HepG2 (cell line): ENCODE data around the gene GAL3ST2. TPM values are rescaled to one million over a fixed set of nuclear protein-coding genes. Genes with fewer than 3 reads are reported as not detected.

ENCODE experiments used
- ATAC-seq: fragments of 200-7000 bp; cut with Tn5 transposase; 3 replicates; pipeline ENCODE4 v1.9.1; 2020; ENCODE audit warnings: mild to moderate bottlenecking, moderate library complexity
- BruUV-seq: library from RNA; stranded (reverse); fragments of 400-500 nt; replicated peaks from 2 replicates; lab custom pipeline; 2021; lab: Mats Ljungman, UMichigan
- CTCF ChIA-PET: fragments of 300-600 bp; formaldehyde crosslinking; extraction: SDS; loops from one replicate; lab custom pipeline; 2021; ENCODE audit warnings: low total read pairs, inconsistent platforms, low intra/inter-chr PET ratio; lab: Yijun Ruan, JAX
- POLR2A ChIA-PET: fragments of 350-600 bp; sonication (Branson Sonifier 250); formaldehyde crosslinking; loops from one replicate; lab custom pipeline; 2020; ENCODE audit warnings: antibody characterized with exemption, inconsistent platforms; lab: Yijun Ruan, JAX
- DNase-seq: peaks from one replicate; pipeline ENCODE4 v3.0.0-alpha.2; 2015; ENCODE audit warnings: low spot score
- FAIRE-seq: peaks from 3 replicates; lab custom pipeline; 2011; peaks lifted over from hg19 to GRCh38; lab: Jason Lieb, UNC
- H2AFZ ChIP-seq: one replicate; pipeline ENCODE4 v1.6.1; 2011; ENCODE audit warnings: low read length, inconsistent platforms
- H3K27ac ChIP-seq: fragments of 300-600 bp; 3 replicates; pipeline ENCODE4 v1.8.0; 2011; ENCODE audit warnings: mixed run types, mild to moderate bottlenecking, mixed read lengths, low read length, inconsistent platforms; ENCODE audit not compliant: insufficient read depth; ENCODE audit errors: extremely low read length
- H3K27me3 ChIP-seq, 2 experiments: fragments of 200-600 bp in 1 of 2; 2 replicates in 1 of 2; 3 replicates in 1 of 2; pipeline versions ENCODE4 v1.6.0 to v1.8.0; 2011; ENCODE audit warnings: low read length in 2 of 2, mild to moderate bottlenecking in 2 of 2, moderate library complexity in 2 of 2, inconsistent platforms in 1 of 2; ENCODE audit not compliant: insufficient read depth in 2 of 2, control insufficient read depth in 1 of 2
- H3K36me3 ChIP-seq, 2 experiments: fragments of 200-600 bp in 1 of 2; replicated peaks in 1 of 2; 2 replicates in 1 of 2; 3 replicates in 1 of 2; pipeline versions ENCODE4 v1.5.1 to v1.8.0; 2011; ENCODE audit warnings: low read length in 2 of 2, inconsistent platforms in 1 of 2; ENCODE audit not compliant: insufficient read depth in 2 of 2, control insufficient read depth in 1 of 2
- H3K4me1 ChIP-seq: 2 replicates; pipeline ENCODE4 v1.5.1; 2012; ENCODE audit warnings: low read length, inconsistent platforms; ENCODE audit not compliant: insufficient read depth
- H3K4me2 ChIP-seq: 2 replicates; pipeline ENCODE4 v1.6.0; 2011; ENCODE audit warnings: low read depth, low read length, inconsistent platforms
- H3K4me3 ChIP-seq, 3 experiments: fragments of 200-600 bp in 1 of 3; sonication (generic), shearing (Covaris generic) in 1 of 3; replicated peaks in 1 of 3; 2 replicates each; pipeline ENCODE4 v1.5.1; 2011 to 2016; ENCODE audit warnings: low read length in 3 of 3, inconsistent platforms in 2 of 3, low read depth in 2 of 3, mild to moderate bottlenecking in 2 of 3, control low read depth in 1 of 3, mixed read lengths in 1 of 3; ENCODE audit not compliant: insufficient read depth in 1 of 3
- H3K79me2 ChIP-seq: one replicate; pipeline ENCODE4 v1.6.1; 2011; ENCODE audit warnings: low read length, inconsistent platforms; ENCODE audit not compliant: insufficient read depth
- H3K9ac ChIP-seq: 2 replicates; pipeline ENCODE4 v1.6.0; 2011; ENCODE audit warnings: mild to moderate bottlenecking, low read depth, low read length, inconsistent platforms; ENCODE audit not compliant: insufficient read depth
- H3K9me3 ChIP-seq: 2 replicates; pipeline ENCODE4 v1.5.1; 2012; ENCODE audit warnings: mild to moderate bottlenecking, low read length
- H4K20me1 ChIP-seq: 2 replicates; pipeline ENCODE4 v1.6.0; 2011; ENCODE audit warnings: inconsistent platforms, mild to moderate bottlenecking, low read length, moderate library complexity; ENCODE audit not compliant: insufficient read depth
- ARID2 ChIP-seq: sonication (generic); formaldehyde crosslinking; IDR thresholded peaks from 2 replicates; pipeline ENCODE4 v1.8.1; 2022; ENCODE audit warnings: mild to moderate bottlenecking, missing genetic modification reagents, borderline replicate concordance
- ATF2 ChIP-seq: sonication (generic); formaldehyde crosslinking; IDR thresholded peaks from 2 replicates; pipeline ENCODE4 v1.4.0; 2020; ENCODE audit warnings: missing genetic modification reagents
- ATRX ChIP-seq: sonication (generic); formaldehyde crosslinking; IDR thresholded peaks from 2 replicates; pipeline ENCODE4 v1.4.0; 2020; ENCODE audit warnings: missing genetic modification reagents, borderline replicate concordance
- BRD4 ChIP-seq: sonication (generic); formaldehyde crosslinking; IDR thresholded peaks from 2 replicates; pipeline ENCODE4 v1.4.0; 2020; ENCODE audit warnings: missing genetic modification reagents
- FUBP1 ChIP-seq: sonication (generic); formaldehyde crosslinking; IDR thresholded peaks from 2 replicates; pipeline ENCODE4 v1.5.1; 2020; ENCODE audit warnings: missing genetic modification reagents, mild to moderate bottlenecking, borderline replicate concordance
- HDAC6 ChIP-seq: fragments of 200-600 bp; sonication (generic); IDR thresholded peaks from 2 replicates; pipeline ENCODE4 v1.7.0; 2017; ENCODE audit warnings: mild to moderate bottlenecking, antibody characterized with exemption, low read length, low read depth
- HNF4A ChIP-seq: sonication (generic); formaldehyde crosslinking; IDR thresholded peaks from 2 replicates; pipeline ENCODE4 v1.4.0; 2020; ENCODE audit warnings: missing genetic modification reagents
- ISX ChIP-seq: sonication (generic); formaldehyde crosslinking; conservative IDR thresholded peaks from 2 replicates; pipeline ENCODE4 v1.5.0; 2020; ENCODE audit warnings: missing genetic modification reagents
- JUNB ChIP-seq: sonication (generic); formaldehyde crosslinking; IDR thresholded peaks from 2 replicates; pipeline ENCODE4 v1.8.0; 2022; ENCODE audit warnings: missing genetic modification reagents, mild to moderate bottlenecking, borderline replicate concordance
- MTF1 ChIP-seq: sonication (generic); formaldehyde crosslinking; IDR thresholded peaks from 2 replicates; pipeline ENCODE4 v1.5.0; 2020; ENCODE audit warnings: missing genetic modification reagents
- NCOA2 ChIP-seq: sonication (generic); formaldehyde crosslinking; IDR thresholded peaks from 2 replicates; pipeline ENCODE4 v1.8.0; 2022; ENCODE audit warnings: inconsistent platforms
- NCOA5 ChIP-seq: sonication (generic); formaldehyde crosslinking; IDR thresholded peaks from 2 replicates; pipeline ENCODE4 v1.4.0; 2020; ENCODE audit warnings: missing genetic modification reagents
- NFAT5 ChIP-seq: sonication (generic); formaldehyde crosslinking; IDR thresholded peaks from 2 replicates; pipeline ENCODE4 v1.4.0; 2020; ENCODE audit warnings: missing genetic modification reagents
- ZNF333 ChIP-seq: sonication (generic); formaldehyde crosslinking; IDR thresholded peaks from 2 replicates; pipeline ENCODE4 v1.4.0; 2020; ENCODE audit warnings: mild to moderate bottlenecking, missing genetic modification reagents, borderline replicate concordance
- ZNF629 ChIP-seq: sonication (generic); formaldehyde crosslinking; conservative IDR thresholded peaks from 2 replicates; pipeline ENCODE4 v1.5.0; 2020; ENCODE audit warnings: missing genetic modification reagents
- ZNF775 ChIP-seq: sonication (generic); formaldehyde crosslinking; IDR thresholded peaks from 2 replicates; pipeline ENCODE4 v1.4.0; 2020; ENCODE audit warnings: missing genetic modification reagents, mild to moderate bottlenecking, moderate library complexity, borderline replicate concordance
- ZSCAN29 ChIP-seq: sonication (generic); formaldehyde crosslinking; conservative IDR thresholded peaks from 2 replicates; pipeline ENCODE4 v1.4.0; 2020; ENCODE audit warnings: mild to moderate bottlenecking, missing genetic modification reagents
- WGBS: methylation state at CpG from one replicate; pipeline ENCODE4 v1.1.6; 2017; ENCODE audit warnings: low lambda C conversion rate; 5-methylcytosine and 5-hydroxymethylcytosine counted together
- in situ Hi-C: cut with HindIII; loops from 2 replicates; pipeline ENCODE4 v1.10.0; 2017; ENCODE audit warnings: low pct_unique_long_range_greater_than_20kb; ENCODE audit not compliant: extremely low pct_ligation_motif_present
- intact Hi-C: fragments of 100-400 bp; cut with micrococcal nuclease; formaldehyde crosslinking; loops from one replicate; pipeline ENCODE4 v1.10.0; 2022; ENCODE audit not compliant: unreplicated experiment
- polyA plus RNA-seq, 8 experiments: library from polyadenylated mRNA; depleted of rRNA in 3 of 8; stranded (reverse) in 7 of 8; unstranded in 1 of 8; fragments of >200 nt; fragmentation: Illumina TruSeq in 4 of 8; extraction: Trizol in 4 of 8; gene quantifications; 2 replicates each; pipeline versions ENCODE4 v1.2.1 to v1.2.3, GENCODE V29; 2011 to 2016; ENCODE audit warnings: low read depth in 4 of 8, missing spikeins in 1 of 8, mixed read lengths in 1 of 8; ENCODE audit not compliant: insufficient read depth in 1 of 8
- total RNA-seq, 5 experiments: library from RNA; depleted of rRNA; stranded (reverse); fragments of >200 nt; fragmentation: Illumina TruSeq; extraction: Trizol; gene quantifications; 2 replicates each; pipeline ENCODE4 v1.2.3, GENCODE V29; 2016; ENCODE audit warnings: low read depth in 1 of 5

The GAL3ST2 gene
- total and polyA plus RNA-seq, 2 of the 13 experiments (the other 11 are each of a cell fraction or from before 2014, with no cell fraction given) = 0.17 to 0.20 TPM

GRCh38 chr2:241745276-241745675, 31.3 kb upstream of the GAL3ST2 start:
- H4K20me1 ChIP-seq = no peaks in the 10 kb centered on the region
- POLR2A ChIA-PET = no interaction called here
- H3K4me1 ChIP-seq = peaks cover 20% of the 10 kb centered on the region
- no peak for DNase-seq
- no peaks in the 10 kb centered on the region for H3K9me3 ChIP-seq
- FAIRE-seq = no peak
- whole genome bisulfite sequencing = 95% methylated on average over 13 of the region's 13 CpGs
- no peaks in the 10 kb centered on the region for H3K27me3 ChIP-seq
- TF ChIP-seq BRD4 (CRISPR knock-in tag) (no peak), HNF4A (no peak), ISX (CRISPR knock-in tag) (no peak), HDAC6 (no peak), ZSCAN29 (CRISPR knock-in tag) (no peak), ZNF629 (CRISPR knock-in tag) (no peak), ATF2 (CRISPR knock-in tag) (no peak), ZNF333 (CRISPR knock-in tag) (no peak), MTF1 (CRISPR knock-in tag) (no peak), ARID2 (CRISPR knock-in tag) (no peak), ATRX (CRISPR knock-in tag) (no peak), NCOA2 (CRISPR knock-in tag) (no peak), NCOA5 (CRISPR knock-in tag) (no peak), JUNB (CRISPR knock-in tag) (no peak), NFAT5 (no peak), FUBP1 (CRISPR knock-in tag) (no peak), ZNF775 (CRISPR knock-in tag) (no peak)
- TF ChIP-seq, all 625 proteins: peak for 0
- intact Hi-C loops = no loop called here
- CTCF ChIA-PET = no interaction called here
- no peak overlapping the region for H3K9ac ChIP-seq
- H3K27ac ChIP-seq = no peak overlapping the region
- no peak overlapping the region for H3K4me2 ChIP-seq
- in situ Hi-C loops = no loop called here
- H2AFZ ChIP-seq = no peak overlapping the region
- BruUV-seq = no TSS peak
- no peaks in the 10 kb centered on the region for H3K79me2 ChIP-seq
- no peak overlapping the region for H3K4me3 ChIP-seq
- ATAC-seq = no peak
- H3K36me3 ChIP-seq = peaks cover 13 to 40% of the 10 kb centered on the region in 2 experiments; a peak in 4 of 5 replicates
